ENCODE results near the gene TMEM26. TPM values are rescaled to one million over a fixed set of nuclear protein-coding genes. Genes with fewer than 3 reads are reported as not detected.
A peak's percentile ranks its signal among the peaks of the same experiment; 100 is the strongest.

Gene TMEM26
- total RNA-seq, 2 donors from 2014 or later: 0.32 to 0.50 TPM

DNA sequence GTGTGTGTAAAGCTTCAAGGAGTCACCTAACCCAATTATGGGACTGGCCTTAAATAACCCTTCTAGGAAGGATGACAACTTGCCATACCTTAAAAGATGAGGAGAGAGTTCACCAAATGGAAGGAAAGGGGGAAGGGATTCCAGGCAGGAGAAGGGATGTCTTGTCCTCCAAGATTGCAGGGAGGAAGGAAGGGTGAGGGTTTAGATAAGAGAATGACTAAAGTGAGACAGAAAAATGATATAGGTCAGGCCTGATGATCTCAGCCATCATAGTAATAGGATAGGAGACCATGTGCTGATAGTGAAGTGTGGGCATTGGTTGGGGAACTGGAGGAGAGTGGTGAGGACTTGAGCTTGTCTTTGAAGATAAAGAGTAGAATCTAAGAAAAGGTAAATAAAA, 7.7 kb upstream of the TMEM26 start:
- intact Hi-C loops (cut with DNase I): no loop called here
- Histone ChIP-seq H3K4me3 (no peak overlapping the region), H3K9ac (ENCODE audit: low read depth in 2 of 2, low read length in 2 of 2) (no peak overlapping the region), H3K36me3 (no peaks in the 10 kb centered on the region), H3K4me1 (no peaks in the 10 kb centered on the region), H3K27ac (no peak overlapping the region), H3K27me3 (no peaks in the 10 kb centered on the region), H3K9me3 (no peaks in the 10 kb centered on the region)
- no peak for DNase-seq
- TF ChIP-seq, protein P1, sequence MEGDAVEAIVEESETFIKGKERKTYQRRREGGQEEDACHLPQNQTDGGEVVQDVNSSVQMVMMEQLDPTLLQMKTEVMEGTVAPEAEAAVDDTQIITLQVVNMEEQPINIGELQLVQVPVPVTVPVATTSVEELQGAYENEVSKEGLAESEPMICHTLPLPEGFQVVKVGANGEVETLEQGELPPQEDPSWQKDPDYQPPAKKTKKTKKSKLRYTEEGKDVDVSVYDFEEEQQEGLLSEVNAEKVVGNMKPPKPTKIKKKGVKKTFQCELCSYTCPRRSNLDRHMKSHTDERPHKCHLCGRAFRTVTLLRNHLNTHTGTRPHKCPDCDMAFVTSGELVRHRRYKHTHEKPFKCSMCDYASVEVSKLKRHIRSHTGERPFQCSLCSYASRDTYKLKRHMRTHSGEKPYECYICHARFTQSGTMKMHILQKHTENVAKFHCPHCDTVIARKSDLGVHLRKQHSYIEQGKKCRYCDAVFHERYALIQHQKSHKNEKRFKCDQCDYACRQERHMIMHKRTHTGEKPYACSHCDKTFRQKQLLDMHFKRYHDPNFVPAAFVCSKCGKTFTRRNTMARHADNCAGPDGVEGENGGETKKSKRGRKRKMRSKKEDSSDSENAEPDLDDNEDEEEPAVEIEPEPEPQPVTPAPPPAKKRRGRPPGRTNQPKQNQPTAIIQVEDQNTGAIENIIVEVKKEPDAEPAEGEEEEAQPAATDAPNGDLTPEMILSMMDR (IDR thresholded peaks at IDR 0.05): no peak

DNA sequence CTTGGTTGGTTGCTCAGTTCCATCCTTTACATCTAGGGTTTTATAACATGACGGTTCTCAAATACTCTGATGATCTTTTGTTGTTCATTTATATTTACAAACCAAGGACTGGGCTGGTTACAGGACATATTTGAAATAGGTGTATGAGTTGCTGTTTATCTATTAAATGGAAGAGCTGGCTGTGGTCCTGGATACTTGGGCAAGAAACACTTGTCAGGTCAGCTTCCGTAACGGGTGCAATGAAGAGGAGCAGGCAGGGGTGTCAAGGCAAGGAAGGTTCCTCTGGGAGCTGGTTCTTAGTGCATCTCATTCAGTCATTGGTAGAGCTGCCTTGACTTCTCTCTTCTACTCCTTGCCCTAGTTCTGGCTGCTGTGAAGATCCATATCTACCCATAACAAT, 4.8 kb upstream of the TMEM26 start:
- no peaks in the 10 kb centered on the region for H3K36me3 ChIP-seq
- no peak for DNase-seq
- no peak overlapping the region for H3K27ac ChIP-seq
- H3K27me3 ChIP-seq: peaks cover 6% of the 10 kb centered on the region
- no peaks in the 10 kb centered on the region for H3K9me3 ChIP-seq
- no peak overlapping the region for H3K9ac ChIP-seq (ENCODE audit: low read depth in 2 of 2, low read length in 2 of 2)
- no peak overlapping the region for H3K4me3 ChIP-seq
- intact Hi-C loops (cut with DNase I): no loop called here
- H3K4me1 ChIP-seq: no peaks in the 10 kb centered on the region
- TF ChIP-seq, protein P1 (IDR thresholded peaks at IDR 0.05): no peak

DNA sequence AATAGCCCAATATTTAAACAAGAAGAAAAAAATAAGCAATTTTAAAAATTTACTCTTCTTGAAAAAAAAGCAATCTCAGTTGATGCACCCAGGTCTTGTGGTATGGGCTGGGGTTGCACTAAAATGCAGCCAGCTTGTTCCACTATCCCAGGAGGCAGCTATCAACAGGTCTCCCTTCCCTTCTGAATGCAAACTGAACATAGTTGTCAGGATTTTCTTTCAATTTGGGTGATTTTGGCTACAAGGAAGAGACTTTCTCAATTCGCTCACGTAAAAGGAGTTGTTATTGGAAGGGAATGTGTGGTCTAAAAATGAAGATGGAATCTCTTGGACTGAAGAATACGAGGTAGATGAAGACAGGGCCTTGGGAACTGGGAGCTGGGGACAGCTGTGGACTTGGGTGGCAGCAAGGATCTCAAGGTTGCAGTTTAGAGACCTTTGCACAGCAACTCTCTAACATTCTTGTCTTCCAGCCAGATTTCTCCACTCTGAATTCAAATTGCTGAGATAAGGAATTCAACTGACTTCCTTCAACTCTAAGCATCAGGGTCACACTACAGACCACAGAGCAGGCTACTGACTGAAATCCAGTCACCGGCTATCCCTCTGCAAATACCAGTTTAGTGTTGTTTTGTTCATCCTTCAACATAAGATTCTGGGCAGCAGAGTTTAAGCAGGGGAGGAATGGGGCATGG, 3.1 kb upstream of the TMEM26 start:
- Histone ChIP-seq H3K36me3 (no peaks in the 10 kb centered on the region), H3K27me3 (peaks cover 10% of the 10 kb centered on the region), H3K9ac (ENCODE audit: low read depth in 2 of 2, low read length in 2 of 2) (no peak overlapping the region), H3K4me1 (no peaks in the 10 kb centered on the region), H3K27ac (peak overlapping the region; percentile 8), H3K4me3 (no peak overlapping the region), H3K9me3 (no peaks in the 10 kb centered on the region)
- intact Hi-C loops (cut with DNase I): no loop called here
- TF ChIP-seq, protein P1 (IDR thresholded peaks at IDR 0.05): no peak
- no peak for DNase-seq

DNA sequence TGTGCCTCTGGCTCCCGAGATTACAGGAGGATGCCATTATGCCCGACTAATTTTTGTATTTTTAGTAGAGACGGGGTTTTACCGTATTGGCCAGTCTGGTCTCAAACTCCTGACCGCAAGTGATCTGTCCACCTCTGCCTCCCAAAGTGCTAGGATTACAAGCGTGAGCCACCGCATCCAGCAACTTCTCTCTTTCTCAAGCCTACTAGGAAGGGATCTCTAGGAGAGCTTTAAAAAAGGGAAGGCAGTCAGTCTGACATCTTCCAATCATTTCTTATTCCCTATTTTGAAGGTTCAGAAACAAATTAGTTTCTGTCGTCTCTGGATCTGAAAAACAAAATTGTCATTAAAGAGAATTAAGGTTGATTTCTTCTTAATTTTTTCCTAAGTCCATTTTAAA, 2.5 kb upstream of the TMEM26 start:
- H3K36me3 ChIP-seq: no peaks in the 10 kb centered on the region
- no peak overlapping the region for H3K9ac ChIP-seq (ENCODE audit: low read depth in 2 of 2, low read length in 2 of 2)
- H3K4me1 ChIP-seq: no peaks in the 10 kb centered on the region
- H3K4me3 ChIP-seq: no peak overlapping the region
- peaks cover 10% of the 10 kb centered on the region for H3K27me3 ChIP-seq
- no peak for DNase-seq
- intact Hi-C loops (cut with DNase I): no loop called here
- H3K27ac ChIP-seq: no peak overlapping the region
- no peaks in the 10 kb centered on the region for H3K9me3 ChIP-seq
- TF ChIP-seq, protein P1 (IDR thresholded peaks at IDR 0.05): no peak

DNA sequence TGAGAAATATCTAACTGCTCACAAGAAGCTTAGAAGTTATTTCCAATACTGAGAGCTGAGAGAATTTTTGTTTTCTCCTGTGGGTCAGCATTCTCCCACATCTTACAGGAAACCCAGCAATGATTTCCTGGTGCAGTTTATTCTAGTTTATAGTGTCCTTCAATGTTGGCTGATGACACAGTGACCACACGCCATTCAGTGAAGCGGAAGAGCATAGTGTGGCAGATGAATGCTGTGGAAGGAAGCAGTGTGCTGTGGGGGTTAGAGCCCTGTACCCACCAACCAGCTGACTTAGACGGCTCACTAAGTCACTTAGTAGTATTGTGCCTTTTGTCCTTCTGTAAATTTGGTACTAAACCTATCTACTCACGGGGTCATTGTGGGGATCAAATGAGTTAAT, 1.4 kb upstream of the TMEM26 start:
- H3K9ac ChIP-seq (ENCODE audit: low read depth in 2 of 2, low read length in 2 of 2): no peak overlapping the region
- no peak overlapping the region for H3K4me3 ChIP-seq
- H3K36me3 ChIP-seq: no peaks in the 10 kb centered on the region
- intact Hi-C loops (cut with DNase I): no loop called here
- no peak for DNase-seq
- H3K9me3 ChIP-seq: no peaks in the 10 kb centered on the region
- H3K4me1 ChIP-seq: no peaks in the 10 kb centered on the region
- peaks cover 10% of the 10 kb centered on the region for H3K27me3 ChIP-seq
- TF ChIP-seq, protein P1 (IDR thresholded peaks at IDR 0.05): no peak
- no peak overlapping the region for H3K27ac ChIP-seq

Data from colonic mucosa (tissue), 4 donors.